Activated effector memory CD4-positive, alpha-beta T cell treated with anti-CD3 and anti-CD28 coated beads, Interleukin-2, amount 50 U/mL, for 16 hours (primary cell): ENCODE data around the gene STX18.
"Not testable (repeated sequence)": the region's sequence is repeated elsewhere in the genome, so short reads cannot be mapped to it uniquely, and the experiment has no call there.

Experiments used
- DNase-seq: peaks from one replicate; pipeline ENCODE4 v3.0.0-alpha.2; 2020

Gene STX18

GRCh38 chr4:4552042-4552441 lies 10.2 kb upstream of the STX18 start:
- not testable (repeated sequence) for DNase-seq

GRCh38 chr4:4550161-4550560 lies 8.3 kb upstream of the STX18 start:
- not testable (repeated sequence) for DNase-seq

- DNase-seq, result no peak
These were observed 7.7 kb upstream of the STX18 start for GRCh38 chr4:4549534-4549933.

- no peak for DNase-seq
These were observed 1.1 kb upstream of the STX18 start for GRCh38 chr4:4542774-4543485.

- peak; percentile 65 for DNase-seq
These were observed 712 bp downstream of the STX18 start for GRCh38 chr4:4541040-4541631.

GRCh38 chr4:4539481-4539880 lies 2.4 kb downstream of the STX18 start:
- no peak for DNase-seq

GRCh38 chr4:4535590-4535989 lies 6.3 kb downstream of the STX18 start:
- no peak for DNase-seq

GRCh38 chr4:4534515-4535145 lies 7.2 kb downstream of the STX18 start:
- DNase-seq, result no peak

- no peak for DNase-seq
These were observed 8.2 kb downstream of the STX18 start for GRCh38 chr4:4533461-4534169.

GRCh38 chr4:4532371-4533154 lies 9.3 kb downstream of the STX18 start:
- DNase-seq, result no peak

- DNase-seq, result no peak
These were observed 12.5 kb downstream of the STX18 start for GRCh38 chr4:4529392-4529791.

GRCh38 chr4:4526401-4526800 lies 15.4 kb downstream of the STX18 start:
- DNase-seq, result no peak

- DNase-seq, result peak; percentile 75
These were observed 17.5 kb downstream of the STX18 start for GRCh38 chr4:4524364-4524763.

GRCh38 chr4:4521731-4522130 lies 20.1 kb downstream of the STX18 start:
- DNase-seq, result no peak

- DNase-seq, result no peak
These were observed 20.7 kb downstream of the STX18 start for GRCh38 chr4:4521136-4521535.

GRCh38 chr4:4519297-4519894 lies 22.5 kb downstream of the STX18 start:
- DNase-seq, result no peak

GRCh38 chr4:4518747-4519146 lies 23.1 kb downstream of the STX18 start:
- DNase-seq, result no peak

GRCh38 chr4:4514786-4515185 lies 27.1 kb downstream of the STX18 start:
- DNase-seq, result no peak

- no peak for DNase-seq
These were observed 29.6 kb downstream of the STX18 start for GRCh38 chr4:4512282-4512681.

GRCh38 chr4:4510641-4511040 lies 31.2 kb downstream of the STX18 start:
- not testable (repeated sequence) for DNase-seq

GRCh38 chr4:4509521-4509920 lies 32.3 kb downstream of the STX18 start:
- no peak for DNase-seq

- no peak for DNase-seq
These were observed 33.9 kb downstream of the STX18 start for GRCh38 chr4:4507923-4508322.
